HG02610 (cell line): ENCODE results near the gene GTPBP1.

ENCODE experiments used
- ATAC-seq: cut with Tn5 transposase; IDR thresholded peaks from one replicate; pipeline ENCODE4 v1.9.1; 2021; ENCODE audit warnings: mild to moderate bottlenecking, moderate library complexity; ENCODE audit not compliant: unreplicated experiment

The GTPBP1 gene

GRCh38 chr22:38756711-38757463 is 51.1 kb downstream of the GTPBP1 start:
- ATAC-seq = no peak

- ATAC-seq = no peak
Measured at GRCh38 chr22:38757464-38757757, 51.7 kb downstream of the GTPBP1 start.

GRCh38 chr22:38758276-38758945 is 52.7 kb downstream of the GTPBP1 start:
- ATAC-seq = no peak

GRCh38 chr22:38759005-38759404 is 53.3 kb downstream of the GTPBP1 start:
- no peak for ATAC-seq

- no peak for ATAC-seq
Measured at GRCh38 chr22:38760477-38761201, 54.9 kb downstream of the GTPBP1 start.

GRCh38 chr22:38761202-38762162 is 55.7 kb downstream of the GTPBP1 start:
- ATAC-seq = no peak

- ATAC-seq = no peak
Measured at GRCh38 chr22:38762551-38762983, 56.8 kb downstream of the GTPBP1 start.

GRCh38 chr22:38766076-38766777 is 60.5 kb downstream of the GTPBP1 start:
- no peak for ATAC-seq

- ATAC-seq = no peak
Measured at GRCh38 chr22:38767313-38767712, 61.6 kb downstream of the GTPBP1 start.

- no peak for ATAC-seq
Measured at GRCh38 chr22:38768036-38768435, 62.3 kb downstream of the GTPBP1 start.

GRCh38 chr22:38770257-38770949 is 64.7 kb downstream of the GTPBP1 start:
- ATAC-seq = no peak

- no peak for ATAC-seq
Measured at GRCh38 chr22:38772623-38772873, 66.8 kb downstream of the GTPBP1 start.

GRCh38 chr22:38773363-38773946 is 67.7 kb downstream of the GTPBP1 start:
- no peak for ATAC-seq

GRCh38 chr22:38774496-38775166 is 68.9 kb downstream of the GTPBP1 start:
- no peak for ATAC-seq

- no peak for ATAC-seq
Measured at GRCh38 chr22:38775656-38776055, 69.9 kb downstream of the GTPBP1 start.

GRCh38 chr22:38776086-38776485 is 70.3 kb downstream of the GTPBP1 start:
- ATAC-seq = no peak

GRCh38 chr22:38777087-38777671 is 71.4 kb downstream of the GTPBP1 start:
- ATAC-seq = no peak

- ATAC-seq = no peak
Measured at GRCh38 chr22:38781033-38781432, 75.3 kb downstream of the GTPBP1 start.
